H1 (cell line): Measurements from ENCODE around the gene CCNG2. TPM values are rescaled to one million over a fixed set of nuclear protein-coding genes. Genes with fewer than 3 reads are reported as not detected.

ENCODE experiments used
- CTCF ChIA-PET: fragments of 300-600 bp; sonication (Branson Sonifier 250); formaldehyde crosslinking; loops from one replicate; lab custom pipeline; 2021; ENCODE audit not compliant: partially characterized antibody; lab: Charles Lee
- POLR2A ChIA-PET: fragments of 300-600 bp; sonication (Branson Sonifier 250); formaldehyde crosslinking; loops from one replicate; lab custom pipeline; 2021; ENCODE audit warnings: inconsistent platforms; ENCODE audit not compliant: partially characterized antibody; lab: Charles Lee
- DNase-seq, 2 experiments: peaks; one replicate each; pipeline versions ENCODE4 v3.0.0 to v3.0.0-alpha.2; 2010 to 2022; ENCODE audit warnings: low spot score in 2 of 2, low read depth in 1 of 2, mixed read lengths in 1 of 2
- FAIRE-seq: peaks from 2 replicates; lab custom pipeline; 2011; peaks lifted over from hg19 to GRCh38; lab: Jason Lieb, UNC
- H2AFZ ChIP-seq: 2 replicates; pipeline ENCODE4 v1.8.1; 2012; ENCODE audit warnings: low read length, inconsistent platforms
- H2AK5ac ChIP-seq: 2 replicates; pipeline ENCODE4 v1.6.1; 2013; ENCODE audit warnings: low read depth, low read length
- H2BK120ac ChIP-seq: replicated peaks from 2 replicates; pipeline ENCODE3; 2013; ENCODE audit warnings: low read depth, low read length, inconsistent platforms
- H2BK12ac ChIP-seq: 2 replicates; pipeline ENCODE4 v1.6.1; 2013; ENCODE audit warnings: low read depth, low read length
- H2BK15ac ChIP-seq: 2 replicates; pipeline ENCODE4 v1.6.1; 2013; ENCODE audit warnings: low read length
- H2BK20ac ChIP-seq: 2 replicates; pipeline ENCODE4 v1.6.1; 2013; ENCODE audit warnings: low read length
- H2BK5ac ChIP-seq: 2 replicates; pipeline ENCODE4 v1.6.1; 2013; ENCODE audit warnings: low read depth, low read length
- H3K14ac ChIP-seq: 2 replicates; pipeline ENCODE4 v1.6.1; 2013; ENCODE audit warnings: inconsistent platforms; ENCODE audit not compliant: insufficient read length
- H3K18ac ChIP-seq: 2 replicates; pipeline ENCODE4 v1.6.1; 2013; ENCODE audit warnings: low read length; ENCODE audit errors: extremely low read depth
- H3K23ac ChIP-seq: 2 replicates; pipeline ENCODE4 v1.6.1; 2013; ENCODE audit warnings: inconsistent platforms; ENCODE audit not compliant: insufficient read length
- H3K23me2 ChIP-seq: 2 replicates; pipeline ENCODE4 v1.6.1; 2013; ENCODE audit warnings: low read depth, low read length
- H3K27ac ChIP-seq: 2 replicates; pipeline ENCODE4 v1.6.1; 2011; ENCODE audit warnings: low read depth, low read length, inconsistent platforms
- H3K27me3 ChIP-seq, 4 experiments: replicated peaks in 1 of 4; 1 replicate in 1 of 4; 2 replicates in 3 of 4; pipeline versions ENCODE4 v1.6.1 to v1.8.1; 2011 to 2013; ENCODE audit warnings: low read length in 3 of 4, mild to moderate bottlenecking in 3 of 4, inconsistent platforms in 2 of 4, mixed read lengths in 2 of 4, moderate library complexity in 1 of 4; ENCODE audit not compliant: control insufficient read depth in 3 of 4, insufficient read depth in 3 of 4; ENCODE audit errors: extremely low read depth in 1 of 4
- H3K36me3 ChIP-seq, 4 experiments: 2 replicates each; pipeline versions ENCODE4 v1.6.1 to v1.8.1; 2011 to 2013; ENCODE audit warnings: mild to moderate bottlenecking in 4 of 4, low read length in 3 of 4, moderate library complexity in 2 of 4, control low read depth in 1 of 4, inconsistent platforms in 1 of 4; ENCODE audit not compliant: insufficient read depth in 4 of 4, control insufficient read depth in 2 of 4
- H3K4ac ChIP-seq: replicated peaks from 2 replicates; pipeline ENCODE3; 2013; ENCODE audit warnings: low read length, low read depth, mixed read lengths, inconsistent platforms; ENCODE audit not compliant: insufficient read length
- H3K4me1 ChIP-seq, 4 experiments: replicated peaks in 1 of 4; 1 replicate in 1 of 4; 2 replicates in 3 of 4; pipeline versions ENCODE4 v1.6.1 to v1.8.1; 2011 to 2013; ENCODE audit warnings: low read length in 3 of 4, inconsistent platforms in 2 of 4, mixed read lengths in 1 of 4; ENCODE audit not compliant: insufficient read depth in 4 of 4, control insufficient read depth in 3 of 4
- H3K4me2 ChIP-seq, 2 experiments: 2 replicates each; pipeline versions ENCODE4 v1.6.1 to v1.8.1; 2011 to 2013; ENCODE audit warnings: low read depth in 2 of 2, low read length in 2 of 2, control low read depth in 1 of 2, inconsistent platforms in 1 of 2, mild to moderate bottlenecking in 1 of 2; ENCODE audit not compliant: insufficient read depth in 1 of 2
- H3K4me3 ChIP-seq, 4 experiments: fragments of 200-600, 300-600 bp in 1 of 4; sonication (generic), shearing (Covaris generic), sonication (Bioruptor Twin) in 1 of 4; 2 replicates each; pipeline versions ENCODE4 v1.5.1 to v1.8.1; 2011 to 2016; ENCODE audit warnings: low read length in 4 of 4, low read depth in 3 of 4, control low read depth in 2 of 4, inconsistent platforms in 2 of 4, mild to moderate bottlenecking in 2 of 4, mixed read lengths in 1 of 4, moderate library complexity in 1 of 4; ENCODE audit not compliant: insufficient read depth in 2 of 4; ENCODE audit errors: extremely low read depth in 1 of 4
- H3K56ac ChIP-seq: replicated peaks from 2 replicates; pipeline ENCODE3; 2013; ENCODE audit warnings: low read depth, mild to moderate bottlenecking, mixed read lengths, low read length, inconsistent platforms; ENCODE audit not compliant: insufficient read length
- H3K79me1 ChIP-seq: 2 replicates; pipeline ENCODE4 v1.6.1; 2013; ENCODE audit warnings: low read depth, low read length, control low read depth
- H3K79me2 ChIP-seq, 2 experiments: 2 replicates each; pipeline versions ENCODE4 v1.6.1 to v1.8.1; 2012 to 2013; ENCODE audit warnings: low read length in 2 of 2, mild to moderate bottlenecking in 2 of 2, inconsistent platforms in 1 of 2; ENCODE audit not compliant: insufficient read depth in 2 of 2, control insufficient read depth in 1 of 2
- H3K9ac ChIP-seq, 4 experiments: replicated peaks in 1 of 4; 1 replicate in 1 of 4; 2 replicates in 3 of 4; pipeline versions ENCODE4 v1.6.1 to v1.8.1; 2011 to 2013; ENCODE audit warnings: low read depth in 3 of 4, low read length in 3 of 4, control low read depth in 2 of 4, mild to moderate bottlenecking in 2 of 4, moderate library complexity in 2 of 4, inconsistent platforms in 1 of 4; ENCODE audit errors: extremely low read depth in 1 of 4
- H3K9me3 ChIP-seq, 2 experiments: 2 replicates each; pipeline versions ENCODE4 v1.6.1 to v1.8.1; 2012 to 2013; ENCODE audit warnings: mild to moderate bottlenecking in 2 of 2, moderate library complexity in 2 of 2, control low read depth in 1 of 2, inconsistent platforms in 1 of 2, low read depth in 1 of 2, low read length in 1 of 2, mixed read lengths in 1 of 2; ENCODE audit not compliant: insufficient read depth in 2 of 2
- H4K20me1 ChIP-seq, 2 experiments: replicated peaks in 1 of 2; 2 replicates each; pipeline versions ENCODE3 to v1.8.1; 2011 to 2013; ENCODE audit warnings: inconsistent platforms in 2 of 2, low read length in 2 of 2, mild to moderate bottlenecking in 1 of 2; ENCODE audit not compliant: insufficient read depth in 2 of 2, control insufficient read depth in 1 of 2
- H4K5ac ChIP-seq: 2 replicates; pipeline ENCODE4 v1.6.1; 2013; ENCODE audit warnings: low read length, low read depth, mixed read lengths, inconsistent platforms; ENCODE audit not compliant: insufficient read length
- H4K8ac ChIP-seq: 2 replicates; pipeline ENCODE4 v1.8.0; 2013; ENCODE audit warnings: mild to moderate bottlenecking, moderate library complexity, low read length, inconsistent platforms; ENCODE audit not compliant: insufficient read depth; ENCODE audit errors: extremely low read depth
- H4K91ac ChIP-seq: replicated peaks from 2 replicates; pipeline ENCODE3; 2013; ENCODE audit warnings: low read length, mixed read lengths, inconsistent platforms; ENCODE audit not compliant: insufficient read length
- WGBS, 2 experiments: shearing (Covaris generic) in 1 of 2; methylation state at CpG; one replicate each; pipeline versions ENCODE4 v1.1.6 to v1.1.7; 2013 to 2015; ENCODE audit warnings: low lambda C conversion rate in 2 of 2, mixed read lengths in 2 of 2, inconsistent platforms in 1 of 2, low coverage in 1 of 2, missing lambda C conversion rate in 1 of 2; ENCODE audit not compliant: insufficient replicate concordance in 2 of 2, insufficient coverage in 1 of 2, insufficient read length in 1 of 2; ENCODE audit errors: extremely low coverage in 1 of 2, missing lambda C conversion rate in 1 of 2; 5-methylcytosine and 5-hydroxymethylcytosine counted together
- polyA plus RNA-seq, 7 experiments: library from polyadenylated mRNA; depleted of rRNA in 3 of 7; stranded (reverse) in 5 of 7; unstranded in 2 of 7; fragments of >200 nt in 5 of 7; fragments of 200-250 nt in 2 of 7; gene quantifications; 1 replicate in 5 of 7; 2 replicates in 1 of 7; 4 replicates in 1 of 7; pipeline versions ENCODE4 v1.2.1 to v1.2.3, GENCODE V29; 2011 to 2013; ENCODE audit warnings: missing spikeins in 2 of 7, mixed read lengths in 2 of 7
- total RNA-seq: library from RNA; stranded (reverse); fragmentation: NEBNext Ultra II Directional; extraction: Animal tissue kit (Norgen Biotek cat#: 25700); gene quantifications from 2 replicates; pipeline ENCODE4 v1.2.1, GENCODE V29; 2021

The CCNG2 gene
- total and polyA plus RNA-seq, 2 of the 8 experiments (the other 6 are each of a cell fraction or from before 2014, with no cell fraction given) = 3.5 to 13.9 TPM

- Histone ChIP-seq H3K27me3 (no peaks in the 10 kb centered on the region), H4K91ac (no peak overlapping the region), H3K27ac (no peak overlapping the region), H2AK5ac (no peak overlapping the region), H3K56ac (no peak overlapping the region), H2BK5ac (no peak overlapping the region), H4K8ac (no peak overlapping the region), H4K5ac (no peak overlapping the region), H3K4me2 (no peak overlapping the region), H2BK15ac (no peak overlapping the region), H2BK120ac (no peak overlapping the region), H3K9me3 (no peaks in the 10 kb centered on the region), H3K9ac (no peak overlapping the region), H3K23me2 (no peaks in the 10 kb centered on the region), H3K79me2 (no peaks in the 10 kb centered on the region), H3K79me1 (no peaks in the 10 kb centered on the region), H3K4me3 (no peak overlapping the region), H3K14ac (no peak overlapping the region), H3K4me1 (peaks cover 0 to 2% (median 0%) of the 10 kb centered on the region in 4 experiments; a peak in 2 of 7 replicates), H3K23ac (no peak overlapping the region), H2BK20ac (no peak overlapping the region), H3K4ac (no peak overlapping the region), H2AFZ (no peak overlapping the region), H3K18ac (no peak overlapping the region), H2BK12ac (no peak overlapping the region), H4K20me1 (no peaks in the 10 kb centered on the region), H3K36me3 (no peaks in the 10 kb centered on the region)
- DNase-seq (no peak), FAIRE-seq (no peak)
- ChIA-PET POLR2A (interaction anchor here (2.4 kb wide), 1 partner anchor 33 kb away, joined by 9 read pairs; the partner anchor contains the start of gene CCNG2), CTCF (interaction anchor here (0.6 to 1.8 kb wide), 4 partner anchors 8 to 78 kb away, joined by 3 to 5 read pairs (median 3); no protein-coding TSS in a partner anchor)
- 81% methylated on average over 1 of the region's 1 CpG; no CpG with 5 or more reads in 1 of the 2 experiments for WGBS, 2 experiments
These were observed 33.6 kb upstream of the CCNG2 start for GRCh38 chr4:77123411-77123810.
